Amniotic epithelial cell (primary cell): ENCODE results near the gene CLIP4.

ENCODE experiments used
- DNase-seq: peaks from one replicate; pipeline ENCODE4 v3.0.0-alpha.2; 2010; ENCODE audit warnings: low read depth

CLIP4 gene

DNA sequence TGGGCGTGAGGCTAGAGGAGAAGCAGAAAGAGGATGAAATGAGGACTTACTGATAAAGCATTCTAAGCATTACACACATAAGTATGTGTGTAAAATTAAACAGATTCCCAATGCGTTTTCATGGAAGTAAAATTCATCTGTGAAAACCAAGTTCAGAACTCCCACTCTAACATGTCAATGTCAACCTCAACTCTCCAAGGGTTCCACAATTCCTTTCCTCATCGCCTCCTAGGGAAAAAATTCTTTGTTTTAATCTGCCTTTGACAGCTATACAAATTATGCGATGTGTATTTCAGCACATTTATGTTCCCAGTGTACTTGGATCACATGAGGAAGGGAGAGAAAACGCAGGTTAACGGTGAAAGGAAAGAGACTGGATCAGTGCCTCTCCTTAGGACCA lies 76.6 kb downstream of the CLIP4 start:
- DNase-seq: no peak

DNA sequence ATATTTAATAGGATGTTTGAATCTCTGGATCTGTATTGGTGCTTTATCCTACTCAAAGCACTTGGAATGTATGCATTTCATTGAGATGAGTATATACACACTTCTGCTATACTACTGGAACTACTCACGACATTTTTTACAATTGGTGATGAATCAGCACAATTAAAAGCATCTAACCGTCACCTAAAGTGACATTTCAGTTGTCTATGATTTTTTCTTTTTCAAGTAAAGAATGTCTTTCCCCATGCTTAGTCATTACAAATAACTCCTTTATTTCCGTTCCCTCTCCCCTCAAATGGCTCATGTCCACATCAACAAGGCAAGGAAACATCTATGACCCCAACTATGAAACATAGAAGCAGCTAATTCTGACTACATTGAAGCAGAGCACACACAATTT lies 77.3 kb downstream of the CLIP4 start:
- DNase-seq: no peak

- no peak for DNase-seq
Measured at GRCh38 chr2:29193111-29193510, 77.9 kb downstream of the CLIP4 start.

DNA sequence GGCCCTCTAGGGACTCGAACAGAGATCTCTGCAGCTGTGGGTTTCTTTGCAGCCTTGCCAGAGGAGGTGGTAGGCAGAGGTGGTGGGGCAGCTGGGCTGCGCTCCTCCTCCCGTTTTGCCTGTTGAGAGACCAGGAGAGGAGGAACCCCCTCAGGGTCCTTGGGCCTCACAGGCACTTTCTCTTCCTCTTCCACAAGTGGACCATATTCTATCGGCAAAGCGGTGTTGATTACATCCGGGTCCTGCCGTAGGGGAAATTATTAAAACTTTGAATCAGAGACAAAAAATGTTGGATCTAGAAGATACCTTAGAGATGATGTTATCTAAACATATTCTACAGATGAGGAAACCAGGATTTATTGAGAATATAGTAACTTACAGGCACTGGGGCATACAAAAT lies 78.5 kb downstream of the CLIP4 start:
- DNase-seq: no peak

GRCh38 chr2:29195796-29196195 lies 80.6 kb downstream of the CLIP4 start:
- no peak for DNase-seq

GRCh38 chr2:29196792-29197788 lies 81.9 kb downstream of the CLIP4 start:
- DNase-seq: peak; percentile 46

DNA sequence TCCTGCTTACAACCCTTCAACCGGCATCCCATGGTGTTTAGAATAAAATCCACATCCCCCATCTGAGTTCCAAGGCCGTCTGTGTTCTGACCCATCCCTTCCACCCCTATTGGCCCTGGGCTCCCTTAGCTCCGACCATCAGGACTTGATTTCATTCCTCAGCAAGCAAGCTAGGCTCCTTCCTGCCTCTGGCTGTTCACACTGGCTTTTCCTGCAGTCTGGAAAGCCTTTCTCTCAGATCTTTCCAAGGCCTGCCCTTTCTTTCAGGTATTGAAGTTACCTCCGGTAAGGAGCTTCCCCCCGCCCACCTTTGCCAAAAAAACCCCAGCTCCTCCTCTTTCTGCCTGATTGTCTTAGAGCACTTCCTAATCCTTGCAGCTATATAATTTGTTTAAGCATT lies 86.8 kb downstream of the CLIP4 start:
- no peak for DNase-seq

GRCh38 chr2:29202819-29203495 lies 87.7 kb downstream of the CLIP4 start:
- peak; percentile 33 for DNase-seq

GRCh38 chr2:29206941-29207340 lies 91.7 kb downstream of the CLIP4 start:
- no peak for DNase-seq

GRCh38 chr2:29207352-29208148 lies 92.3 kb downstream of the CLIP4 start:
- DNase-seq: no peak

DNA sequence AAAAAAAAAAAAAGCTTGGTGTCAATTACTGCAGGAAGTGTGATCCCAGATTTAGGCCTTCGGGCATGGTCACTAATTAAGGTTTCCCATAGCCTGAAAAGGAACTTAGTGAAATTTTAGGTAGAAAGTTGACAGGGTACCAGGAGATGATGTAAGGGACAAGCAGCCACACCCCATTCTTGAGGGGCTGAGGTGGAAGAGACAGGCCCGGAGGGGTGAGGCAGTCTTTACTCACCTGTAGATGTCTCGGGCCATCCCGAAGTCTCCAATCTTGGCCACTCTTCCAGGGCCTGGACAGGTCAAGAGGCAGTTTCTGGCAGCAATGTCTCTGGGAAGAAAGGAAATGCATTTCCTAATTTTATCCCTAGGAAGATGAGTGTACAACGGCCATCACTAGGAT lies 94.3 kb downstream of the CLIP4 start:
- DNase-seq: no peak

DNA sequence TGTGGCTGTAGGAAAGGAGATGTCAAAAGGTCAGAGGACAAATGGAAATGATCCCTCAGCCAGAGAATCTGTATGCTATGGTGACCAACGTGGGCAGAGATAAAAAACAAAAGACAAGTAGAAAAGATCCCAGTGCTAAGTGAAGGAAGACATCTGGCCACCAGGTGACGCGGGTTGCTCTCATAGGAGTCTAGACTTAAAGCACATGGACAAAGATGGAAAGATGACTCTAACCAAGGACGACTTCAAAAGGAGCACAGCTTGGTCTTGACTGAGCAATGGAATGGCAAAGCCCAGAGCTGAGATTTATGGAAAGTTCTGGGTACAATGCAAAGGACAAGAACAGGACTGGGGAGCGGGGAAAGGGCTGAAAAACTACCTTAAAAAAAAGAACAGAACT lies 96.8 kb downstream of the CLIP4 start:
- no peak for DNase-seq

DNA sequence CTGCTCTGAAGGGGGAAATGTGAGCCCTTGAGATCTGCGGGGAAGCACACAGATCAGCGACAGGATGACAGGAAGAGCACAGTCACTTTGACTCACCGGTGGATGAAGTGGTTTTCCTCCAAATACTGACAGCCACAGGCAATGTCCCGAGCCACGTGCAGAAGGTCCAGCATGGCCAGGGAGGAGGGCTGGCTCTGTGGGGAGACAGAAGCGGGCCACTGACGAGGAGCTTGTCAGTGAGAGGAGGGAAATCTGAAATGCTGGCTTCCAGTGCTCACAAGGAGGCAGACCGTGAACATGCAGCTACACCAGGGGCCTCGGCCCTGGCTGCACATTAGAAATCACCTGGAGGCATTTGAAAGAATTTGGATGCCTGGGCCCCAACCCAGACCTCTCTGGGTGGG lies 98.7 kb downstream of the CLIP4 start:
- DNase-seq: no peak

GRCh38 chr2:29215073-29215472 lies 99.9 kb downstream of the CLIP4 start:
- no peak for DNase-seq

- DNase-seq: no peak
Measured at GRCh38 chr2:29215739-29216608, 100.8 kb downstream of the CLIP4 start.

DNA sequence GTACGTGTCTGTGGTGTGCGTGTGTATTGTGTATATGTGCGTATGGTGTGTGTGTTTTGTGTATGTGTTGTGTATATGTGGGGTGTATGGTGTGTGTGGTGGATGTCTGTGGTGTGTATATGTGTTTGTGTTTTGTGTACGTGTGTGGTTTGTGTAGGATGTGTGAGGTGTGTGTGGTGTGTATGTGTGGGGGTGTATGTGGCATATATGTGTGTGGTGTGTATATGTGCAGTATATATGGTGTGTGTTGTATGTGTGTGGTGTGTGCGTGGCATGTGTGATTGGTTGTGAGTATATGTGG lies 101.3 kb downstream of the CLIP4 start:
- DNase-seq: no peak

GRCh38 chr2:29218071-29218470 lies 102.9 kb downstream of the CLIP4 start:
- no peak for DNase-seq

DNA sequence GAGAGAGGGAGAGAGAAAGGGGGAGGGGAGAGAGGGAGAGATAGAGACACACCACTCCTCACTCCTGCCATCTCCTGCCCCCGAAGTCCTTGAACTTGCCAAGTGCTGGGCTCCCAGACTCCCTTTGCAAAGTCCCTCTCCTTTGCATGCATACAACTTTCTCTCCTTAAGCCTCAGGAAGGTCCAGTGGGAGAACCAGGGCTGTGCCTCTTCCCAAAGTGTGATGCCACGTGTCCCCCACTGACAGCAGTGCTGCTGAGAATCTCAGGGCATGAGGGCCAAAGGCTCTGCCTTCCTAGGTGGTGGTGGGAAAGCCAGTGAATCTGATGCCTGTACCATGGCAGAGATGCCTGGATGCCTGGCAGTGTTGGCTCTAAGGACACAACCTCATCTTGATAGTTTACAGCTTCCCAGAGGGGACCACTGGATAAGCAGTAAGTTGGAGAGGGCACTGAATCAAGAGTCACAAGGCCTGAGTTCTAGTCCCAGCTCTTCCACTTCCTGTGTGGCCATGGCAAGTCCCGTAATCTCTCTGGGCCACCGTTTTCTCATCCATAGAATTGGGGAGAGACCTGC lies 103.4 kb downstream of the CLIP4 start:
- DNase-seq: no peak

DNA sequence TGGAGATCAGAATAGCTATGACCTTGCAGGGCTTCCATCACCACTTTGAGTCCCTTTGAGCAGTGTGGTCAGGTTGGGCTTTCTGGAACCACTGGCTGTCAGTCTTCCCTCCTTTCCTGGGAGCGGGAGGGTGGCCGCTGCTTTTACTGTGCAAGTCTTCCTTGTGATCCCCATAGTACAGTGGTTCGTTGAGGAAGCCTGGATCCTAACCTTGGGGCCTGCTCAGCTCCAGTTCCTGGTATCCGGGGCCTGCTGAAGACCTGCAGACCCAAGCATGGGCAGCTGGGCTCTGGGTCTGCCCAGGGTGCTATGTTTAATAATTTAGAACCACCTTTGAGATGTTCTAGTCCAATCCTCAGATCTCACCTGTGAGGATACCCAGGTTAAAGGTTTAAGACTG lies 104.2 kb downstream of the CLIP4 start:
- no peak for DNase-seq

DNA sequence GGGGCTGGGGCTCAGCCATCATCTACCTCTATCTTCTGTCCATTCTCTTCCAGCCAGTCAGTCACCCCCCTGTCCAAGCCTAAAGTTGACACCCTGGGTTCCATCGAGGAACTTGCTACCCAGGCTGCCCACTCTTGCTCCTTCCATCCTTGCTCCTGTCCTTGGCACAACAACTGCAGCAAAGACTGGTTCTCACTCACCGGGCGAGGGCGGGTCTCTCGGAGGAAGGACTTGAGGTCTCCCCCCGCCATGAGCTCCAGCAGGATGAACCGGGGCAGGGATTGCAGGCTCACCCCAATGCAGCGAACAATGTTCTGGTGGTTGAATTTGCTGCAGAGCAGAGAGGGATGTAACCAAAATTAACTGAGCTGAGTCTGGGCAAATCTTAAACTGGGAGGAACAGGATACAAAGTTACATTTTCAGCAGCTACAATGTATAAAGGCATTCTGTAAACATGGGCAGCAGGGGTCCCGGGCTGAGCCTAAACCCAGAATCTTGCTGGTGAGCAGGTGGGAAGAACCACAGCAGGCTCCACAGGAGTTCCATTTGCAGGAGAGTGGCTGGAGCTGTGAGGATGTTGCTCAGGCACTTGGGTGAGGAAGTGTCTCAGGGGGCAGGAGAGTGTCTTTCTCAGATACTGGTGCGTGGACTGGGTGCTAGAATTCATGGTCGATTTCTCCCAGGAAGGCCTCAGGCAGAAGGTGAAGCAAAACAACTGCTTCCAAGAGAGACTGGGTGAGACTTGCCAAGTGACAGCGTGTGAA lies 105.5 kb downstream of the CLIP4 start:
- DNase-seq: no peak
